Nephron progenitor cell (in vitro differentiated cells): ENCODE measurements around the gene ABCD2.

Source experiments
- DNase-seq: peaks from one replicate; pipeline ENCODE4 v3.0.0; 2021
- H3K27ac Mint-ChIP-seq: 2 replicates; pipeline ENCODE4 v1.8.0; 2021; ENCODE audit warnings: mild to moderate bottlenecking, moderate library complexity, mixed read lengths
- H3K27me3 Mint-ChIP-seq: 2 replicates; pipeline ENCODE4 v1.8.0; 2021; ENCODE audit warnings: mild to moderate bottlenecking, low read depth, mixed read lengths; ENCODE audit not compliant: poor library complexity
- H3K36me3 Mint-ChIP-seq: 2 replicates; pipeline ENCODE4 v1.8.0; 2021; ENCODE audit warnings: low read depth, mixed read lengths
- H3K4me1 Mint-ChIP-seq: 2 replicates; pipeline ENCODE4 v1.8.0; 2021; ENCODE audit warnings: mixed read lengths
- H3K4me3 Mint-ChIP-seq: 2 replicates; pipeline ENCODE4 v1.8.0; 2021; ENCODE audit warnings: mild to moderate bottlenecking, moderate library complexity, mixed read lengths
- H3K9me3 Mint-ChIP-seq: 2 replicates; pipeline ENCODE4 v1.8.0; 2021; ENCODE audit warnings: mild to moderate bottlenecking, moderate library complexity, mixed read lengths
- CTCF ChIP-seq: fragments of 200-600 bp; sonication (generic); IDR thresholded peaks from 2 replicates; pipeline ENCODE4 v1.5.0; 2021; ENCODE audit warnings: antibody characterized with exemption

ABCD2 gene

DNA sequence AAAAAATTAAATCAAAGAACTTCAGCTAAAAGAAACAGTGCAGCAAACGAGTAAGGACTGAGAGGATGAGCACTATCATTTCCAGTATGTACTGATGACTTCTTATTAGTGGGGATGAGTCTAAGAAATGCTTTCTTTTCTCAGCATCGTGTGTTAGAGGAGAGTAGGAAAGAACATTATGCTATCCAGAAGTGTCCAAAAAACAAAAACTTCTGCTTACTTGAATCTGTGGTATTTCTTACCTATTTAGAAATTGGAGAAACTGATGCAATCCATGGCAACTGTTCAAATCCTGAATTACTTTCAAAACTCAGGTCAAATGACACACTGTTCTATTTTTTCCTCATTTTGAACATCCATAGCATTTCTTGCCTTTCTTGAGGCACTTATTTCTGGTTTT is 23.7 kb downstream of the ABCD2 start:
- no peaks in the 10 kb centered on the region for H3K27me3 Mint-ChIP-seq
- H3K4me1 Mint-ChIP-seq = peaks cover 6% of the 10 kb centered on the region
- H3K27ac Mint-ChIP-seq = no peak overlapping the region
- no peaks in the 10 kb centered on the region for H3K36me3 Mint-ChIP-seq
- no peak overlapping the region for H3K4me3 Mint-ChIP-seq
- H3K9me3 Mint-ChIP-seq = no peaks in the 10 kb centered on the region
- TF ChIP-seq CTCF = no peak
- no peak for DNase-seq

DNA sequence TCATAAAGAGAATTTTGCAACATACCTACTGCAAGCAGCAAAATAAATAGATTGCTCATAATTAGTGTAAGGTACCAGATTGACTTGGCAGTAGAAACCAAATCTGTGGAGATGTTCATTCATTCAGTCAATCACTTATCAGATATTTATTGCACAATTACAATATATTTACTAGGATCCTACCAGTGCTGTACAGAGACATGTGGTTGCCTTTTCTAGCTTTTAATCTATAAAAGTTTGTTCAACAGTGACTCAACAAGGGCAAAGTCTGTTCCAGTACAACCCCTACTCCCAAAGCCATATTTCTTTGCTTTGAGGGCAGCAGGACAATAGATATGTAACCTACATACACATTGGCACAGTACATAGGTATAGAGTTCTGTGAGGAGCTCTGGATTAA is 27.3 kb downstream of the ABCD2 start:
- Mint-ChIP-seq H3K27me3 (no peaks in the 10 kb centered on the region), H3K4me3 (no peak overlapping the region), H3K9me3 (no peaks in the 10 kb centered on the region), H3K27ac (no peak overlapping the region), H3K36me3 (no peaks in the 10 kb centered on the region), H3K4me1 (peaks cover 3% of the 10 kb centered on the region)
- no peak for TF ChIP-seq CTCF
- DNase-seq = no peak

GRCh38 chr12:39588348-39588747 is 31.3 kb downstream of the ABCD2 start:
- H3K36me3 Mint-ChIP-seq = no peaks in the 10 kb centered on the region
- H3K27me3 Mint-ChIP-seq = no peaks in the 10 kb centered on the region
- no peaks in the 10 kb centered on the region for H3K9me3 Mint-ChIP-seq
- H3K4me1 Mint-ChIP-seq = no peaks in the 10 kb centered on the region
- no peak overlapping the region for H3K4me3 Mint-ChIP-seq
- no peak overlapping the region for H3K27ac Mint-ChIP-seq
- DNase-seq = no peak
- TF ChIP-seq CTCF = no peak

GRCh38 chr12:39587225-39587624 is 32.4 kb downstream of the ABCD2 start:
- no peak for DNase-seq
- Mint-ChIP-seq H3K36me3 (no peaks in the 10 kb centered on the region), H3K27me3 (no peaks in the 10 kb centered on the region), H3K4me1 (no peaks in the 10 kb centered on the region), H3K9me3 (no peaks in the 10 kb centered on the region), H3K27ac (no peak overlapping the region), H3K4me3 (no peak overlapping the region)
- no peak for TF ChIP-seq CTCF

GRCh38 chr12:39586816-39587215 is 32.8 kb downstream of the ABCD2 start:
- no peaks in the 10 kb centered on the region for H3K36me3 Mint-ChIP-seq
- no peak overlapping the region for H3K27ac Mint-ChIP-seq
- TF ChIP-seq CTCF = no peak
- H3K9me3 Mint-ChIP-seq = no peaks in the 10 kb centered on the region
- no peaks in the 10 kb centered on the region for H3K27me3 Mint-ChIP-seq
- H3K4me1 Mint-ChIP-seq = no peaks in the 10 kb centered on the region
- DNase-seq = no peak
- no peak overlapping the region for H3K4me3 Mint-ChIP-seq

DNA sequence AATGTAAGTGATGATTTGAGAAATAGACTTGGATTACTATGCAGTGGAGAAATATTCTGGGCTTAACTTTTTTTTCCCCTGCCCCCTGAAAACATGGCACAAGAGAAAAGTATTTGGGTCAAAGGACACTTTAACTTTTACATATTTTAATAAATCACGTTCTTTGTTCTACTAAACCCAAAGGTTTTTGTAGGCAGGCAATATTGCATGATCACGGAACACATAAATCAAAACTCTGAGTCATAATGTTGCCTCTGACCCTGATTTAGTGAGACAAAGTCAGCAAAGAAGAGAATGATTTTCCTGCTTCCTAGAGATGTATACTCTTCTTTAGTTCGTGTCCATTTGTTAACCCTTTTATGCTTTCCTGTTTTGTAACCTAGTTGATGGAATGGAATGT is 38.0 kb downstream of the ABCD2 start:
- no peaks in the 10 kb centered on the region for H3K4me1 Mint-ChIP-seq
- H3K9me3 Mint-ChIP-seq = no peaks in the 10 kb centered on the region
- H3K27ac Mint-ChIP-seq = no peak overlapping the region
- H3K27me3 Mint-ChIP-seq = no peaks in the 10 kb centered on the region
- no peaks in the 10 kb centered on the region for H3K36me3 Mint-ChIP-seq
- TF ChIP-seq CTCF = no peak
- no peak for DNase-seq
- H3K4me3 Mint-ChIP-seq = no peak overlapping the region
